Left colon (tissue), 2 donors: ENCODE data around the gene TPMT. TPM values are rescaled to one million over a fixed set of nuclear protein-coding genes. Genes with fewer than 3 reads are reported as not detected.
"Not testable (repeated sequence)": the region's sequence is repeated elsewhere in the genome, so short reads cannot be mapped to it uniquely, and the experiment has no call there.

Source experiments
- ATAC-seq: fragments of 200-7000 bp; cut with Tn5 transposase; one replicate; pipeline ENCODE4 v1.9.1; 2020; ENCODE audit warnings: mild to moderate bottlenecking, moderate library complexity
- DNase-seq, 2 donors: peaks; one replicate each; pipeline ENCODE4 v3.0.0-alpha.2; 2020
- intact Hi-C, 2 donors: fragments of 100-400 bp; cut with DNase I in 1 of 2; cut with micrococcal nuclease in 1 of 2; formaldehyde crosslinking; loops; one replicate each; pipeline versions ENCODE4 v1.11.2 to v1.14.0; 2022; cut with DNase I, micrococcal nuclease
- total RNA-seq, 2 donors: library from RNA; stranded (reverse); fragmentation: NEBNext Ultra II Directional; extraction: Animal tissue kit (Norgen Biotek cat#: 25700); gene quantifications; one replicate each; pipeline ENCODE4 v1.2.1, GENCODE V29; 2021
- donor health status: DM: no; HTN: no; CAD: no.
- donor health status: DM: yes; HTN: yes; CAD: no.

Gene TPMT
- total RNA-seq, 2 donors from 2014 or later, result 53.4 to 60.0 TPM

- no peak for ATAC-seq
- intact Hi-C loops, result loop anchor here in 1 of 2 donors (10.0 kb wide), 1 partner anchor 102 kb away; the partner anchor contains the start of gene DEK
Measured at GRCh38 chr6:18162401-18162800, 7.5 kb upstream of the TPMT start.

GRCh38 chr6:18161431-18161830, 6.6 kb upstream of the TPMT start:
- intact Hi-C loops, result loop anchor here in 1 of 2 donors (10.0 kb wide), 1 partner anchor 103 kb away; the partner anchor contains the start of gene DEK
- peak; percentile 60 for ATAC-seq

More at GRCh38 chr6:18162401-18162800, 7.5 kb upstream of the TPMT start:
- DNase-seq, result no peak

GRCh38 chr6:18160911-18161310, 6.0 kb upstream of the TPMT start:
- ATAC-seq (no peak), DNase-seq (no peak)
- intact Hi-C loops, result loop anchor here in 1 of 2 donors (10.0 kb wide), 1 partner anchor 104 kb away; the partner anchor contains the start of gene DEK

More at GRCh38 chr6:18161431-18161830, 6.6 kb upstream of the TPMT start:
- no peak for DNase-seq

GRCh38 chr6:18155864-18156421, 1.1 kb upstream of the TPMT start:
- intact Hi-C loops, result no loop called here
- peak; percentile 78 to 89 for DNase-seq
- peak; percentile 65 for ATAC-seq

GRCh38 chr6:18155150-18155863, 430 bp upstream of the TPMT start, which contains the start of gene KDM1B:
Gene KDM1B (plus strand): TSS chr6:18155422. CDS start chr6:18159896, 4,474 bp downstream.
- peak; percentile 89 for ATAC-seq
- peak; percentile 98 for DNase-seq
- intact Hi-C loops, result no loop called here

GRCh38 chr6:18153311-18153703, 1.6 kb downstream of the TPMT start:
- ATAC-seq, result no peak
- intact Hi-C loops, result no loop called here
- DNase-seq, result no peak

- no peak for DNase-seq
- no peak for ATAC-seq
- intact Hi-C loops, result no loop called here
Measured at GRCh38 chr6:18151801-18152200, 3.1 kb downstream of the TPMT start.

- intact Hi-C loops, DNase-seq, ATAC-seq: not testable (repeated sequence)
Measured at GRCh38 chr6:18151391-18151790, 3.5 kb downstream of the TPMT start.

GRCh38 chr6:18148304-18149025, 6.4 kb downstream of the TPMT start:
- peak; percentile 69 for ATAC-seq
- intact Hi-C loops, result no loop called here

GRCh38 chr6:18147616-18148015, 7.3 kb downstream of the TPMT start:
- no peak for DNase-seq
- no peak for ATAC-seq
- intact Hi-C loops, result no loop called here

More at GRCh38 chr6:18148304-18149025, 6.4 kb downstream of the TPMT start:
- DNase-seq, result peak; percentile 43 to 69

GRCh38 chr6:18147160-18147559, 7.7 kb downstream of the TPMT start:
- DNase-seq (no peak), ATAC-seq (peak; percentile 81)
- intact Hi-C loops, result no loop called here

- DNase-seq, result no peak
Measured at GRCh38 chr6:18142591-18142861, 12.4 kb downstream of the TPMT start.

GRCh38 chr6:18141805-18142590, 12.9 kb downstream of the TPMT start:
- ATAC-seq (peak; percentile 78), DNase-seq (no peak)
- intact Hi-C loops, result no loop called here

More at GRCh38 chr6:18142591-18142861, 12.4 kb downstream of the TPMT start:
- no peak for ATAC-seq
- intact Hi-C loops, result no loop called here

- ATAC-seq (peak; percentile 75), DNase-seq (peak in 1 of 2 donors; percentile 26)
- intact Hi-C loops, result no loop called here
Measured at GRCh38 chr6:18139935-18140621, 14.8 kb downstream of the TPMT start.

- ATAC-seq (no peak), DNase-seq (no peak)
- intact Hi-C loops, result no loop called here
Measured at GRCh38 chr6:18138906-18139305, 16.0 kb downstream of the TPMT start.

GRCh38 chr6:18136260-18136659, 18.6 kb downstream of the TPMT start:
- ATAC-seq (no peak), DNase-seq (no peak)
- intact Hi-C loops, result no loop called here

GRCh38 chr6:18135171-18135570, 19.7 kb downstream of the TPMT start:
- no peak for DNase-seq
- intact Hi-C loops, result no loop called here
- no peak for ATAC-seq

- ATAC-seq (no peak), DNase-seq (no peak)
- intact Hi-C loops, result no loop called here
Measured at GRCh38 chr6:18132346-18132745, 22.5 kb downstream of the TPMT start.
